Panc1 (cell line): Measurements from ENCODE around the gene ARHGAP8. TPM values are rescaled to one million over a fixed set of nuclear protein-coding genes. Genes with fewer than 3 reads are reported as not detected.

Source experiments
- ATAC-seq: fragments of 200-7000 bp; cut with Tn5 transposase; 2 replicates; pipeline ENCODE4 v1.9.1; 2020; ENCODE audit warnings: mild to moderate bottlenecking, moderate library complexity
- BruUV-seq: library from RNA; stranded (reverse); fragments of 400-500 nt; replicated peaks from 2 replicates; lab custom pipeline; 2021; lab: Mats Ljungman, UMichigan
- CTCF ChIA-PET: fragments of 300-600 bp; sonication (Branson Sonifier 250); formaldehyde crosslinking; loops from one replicate; lab custom pipeline; 2022; ENCODE audit warnings: antibody characterized with exemption; lab: Charles Lee
- POLR2A ChIA-PET: fragments of 300-600 bp; sonication (Branson Sonifier 250); formaldehyde crosslinking; loops from one replicate; lab custom pipeline; 2022; ENCODE audit warnings: antibody characterized with exemption; lab: Charles Lee
- DNase-seq: peaks from one replicate; pipeline ENCODE4 v3.0.0-alpha.2; 2010; ENCODE audit warnings: low read depth, low spot score
- H3K27ac ChIP-seq: 2 replicates; pipeline ENCODE4 v1.5.1; 2011; ENCODE audit warnings: mild to moderate bottlenecking, low read length, inconsistent platforms
- H3K27me3 ChIP-seq: fragments of 200-500 bp; sonication (Bioruptor generic); 2 replicates; pipeline ENCODE4 v1.6.0; 2014; ENCODE audit warnings: low read length, inconsistent platforms; ENCODE audit not compliant: control insufficient read depth, insufficient read depth
- H3K36me3 ChIP-seq: fragments of 200-500 bp; sonication (Bioruptor generic); 2 replicates; pipeline ENCODE4 v1.5.1; 2014; ENCODE audit warnings: inconsistent platforms, mild to moderate bottlenecking, low read length, moderate library complexity; ENCODE audit not compliant: control insufficient read depth, insufficient read depth
- H3K4me1 ChIP-seq: 2 replicates; pipeline ENCODE4 v1.5.1; 2011; ENCODE audit warnings: inconsistent platforms, mild to moderate bottlenecking, low read length, moderate library complexity; ENCODE audit not compliant: control insufficient read depth, insufficient read depth
- H3K4me3 ChIP-seq, 2 experiments: 2 replicates each; pipeline ENCODE4 v1.5.1; 2011 to 2012; ENCODE audit warnings: low read depth in 2 of 2, low read length in 2 of 2, mild to moderate bottlenecking in 2 of 2, inconsistent platforms in 1 of 2, moderate library complexity in 1 of 2
- H3K9me3 ChIP-seq: fragments of 200-500 bp; sonication (Bioruptor generic); 2 replicates; pipeline ENCODE4 v1.5.1; 2014; ENCODE audit warnings: low read depth, mild to moderate bottlenecking, inconsistent platforms, low read length, moderate library complexity; ENCODE audit not compliant: control insufficient read depth, insufficient read depth
- CTCF ChIP-seq: fragments of 450-650 bp; IDR thresholded peaks from 2 replicates; pipeline ENCODE4 v1.5.1; 2017; ENCODE audit warnings: mild to moderate bottlenecking
- POLR2AphosphoS5 ChIP-seq: IDR thresholded peaks from 2 replicates; pipeline ENCODE4 v1.6.1; 2012; ENCODE audit warnings: mild to moderate bottlenecking, low read depth, low read length, moderate library complexity
- REST ChIP-seq, 2 experiments: IDR thresholded peaks; 2 replicates each; pipeline ENCODE4 v1.6.1; 2011 to 2012; ENCODE audit warnings: low read depth in 2 of 2, control low read depth in 1 of 2, low read length in 1 of 2, mild to moderate bottlenecking in 1 of 2, moderate library complexity in 1 of 2; ENCODE audit not compliant: insufficient read depth in 1 of 2
- SIN3A ChIP-seq: IDR thresholded peaks from 2 replicates; pipeline ENCODE4 v1.6.1; 2012; ENCODE audit warnings: low read depth, mild to moderate bottlenecking, low read length, moderate library complexity, borderline replicate concordance; ENCODE audit not compliant: insufficient read depth
- TCF7L2 ChIP-seq: IDR thresholded peaks from 2 replicates; pipeline ENCODE4 v1.6.1; 2011; ENCODE audit warnings: mild to moderate bottlenecking, low read depth, low read length, inconsistent platforms
- in situ Hi-C: cut with HindIII; loops from 2 replicates; pipeline ENCODE4 v1.10.0; 2016; ENCODE audit warnings: low sequenced_read_pairs, low pct_unique_long_range_greater_than_20kb
- intact Hi-C: fragments of 100-400 bp; cut with micrococcal nuclease; formaldehyde crosslinking; loops from one replicate; pipeline ENCODE4 v1.10.0; 2022; ENCODE audit not compliant: unreplicated experiment
- total RNA-seq: library from RNA; stranded (reverse); gene quantifications from one replicate; pipeline ENCODE4 v1.2.1, GENCODE V29; 2021; ENCODE audit not compliant: unreplicated experiment

ARHGAP8 gene
- total RNA-seq, 1 experiment from 2014 or later = 9.2 TPM

GRCh38 chr22:44786136-44786535, 33.8 kb downstream of the ARHGAP8 start:
- ATAC-seq = 0 out of 2 replicates have a peak, but pooled peaks have one; percentile 24
- TF ChIP-seq POLR2AphosphoS5 (no peak), SIN3A (no peak), CTCF (no peak)
- Histone ChIP-seq H3K4me3 (no peak overlapping the region), H3K4me1 (no peaks in the 10 kb centered on the region; the same call in 1 of the 2 replicates), H3K27ac (no peak overlapping the region), H3K36me3 (no peaks in the 10 kb centered on the region), H3K27me3 (no peaks in the 10 kb centered on the region), H3K9me3 (no peaks in the 10 kb centered on the region)
- POLR2A ChIA-PET = no interaction called here
- no TSS peak for BruUV-seq
- CTCF ChIA-PET = no interaction called here
- intact Hi-C loops = no loop called here
- in situ Hi-C loops = no loop called here
- DNase-seq = no peak

- H3K4me3 ChIP-seq = no peak overlapping the region
- H3K27me3 ChIP-seq = no peaks in the 10 kb centered on the region
- no TSS peak for BruUV-seq
- H3K9me3 ChIP-seq = no peaks in the 10 kb centered on the region
- CTCF ChIA-PET = no interaction called here
- H3K4me1 ChIP-seq = no peaks in the 10 kb centered on the region; the same call in 1 of the 2 replicates
- in situ Hi-C loops (no loop called here), intact Hi-C loops (no loop called here)
- no peaks in the 10 kb centered on the region for H3K36me3 ChIP-seq
- H3K27ac ChIP-seq = no peak overlapping the region
- TF ChIP-seq SIN3A (no peak), CTCF (no peak), TCF7L2 (no peak), REST (IDR thresholded peaks at IDR 0.05; ENCODE audit: insufficient read depth in 1 of 2, low read depth in 2 of 2, low read length in 1 of 2) (no peak), POLR2AphosphoS5 (no peak)
- POLR2A ChIA-PET = no interaction called here
- DNase-seq (no peak), ATAC-seq (no peak)
These were observed 34.2 kb downstream of the ARHGAP8 start for GRCh38 chr22:44786610-44787009.

GRCh38 chr22:44787832-44788231, 35.5 kb downstream of the ARHGAP8 start:
- no peaks in the 10 kb centered on the region for H3K36me3 ChIP-seq
- CTCF ChIA-PET = no interaction called here
- intact Hi-C loops (no loop called here), in situ Hi-C loops (no loop called here)
- ATAC-seq (no peak), DNase-seq (no peak)
- no peak overlapping the region for H3K4me3 ChIP-seq
- no peaks in the 10 kb centered on the region for H3K27me3 ChIP-seq
- H3K4me1 ChIP-seq = no peaks in the 10 kb centered on the region; the same call in 1 of the 2 replicates
- TF ChIP-seq SIN3A (no peak), POLR2AphosphoS5 (no peak), TCF7L2 (no peak), CTCF (no peak), REST (IDR thresholded peaks at IDR 0.05; ENCODE audit: insufficient read depth in 1 of 2, low read depth in 2 of 2, low read length in 1 of 2) (no peak)
- no TSS peak for BruUV-seq
- H3K27ac ChIP-seq = no peak overlapping the region
- H3K9me3 ChIP-seq = no peaks in the 10 kb centered on the region
- POLR2A ChIA-PET = no interaction called here
